Measurements from ENCODE around the gene IP6K1. TPM values are rescaled to one million over a fixed set of nuclear protein-coding genes. Genes with fewer than 3 reads are reported as not detected.

IP6K1 gene
- polyA plus RNA-seq, 1 donor (not counting 4 experiments of a cell fraction or from before 2014, with no cell fraction given) = 24.5 TPM

DNA sequence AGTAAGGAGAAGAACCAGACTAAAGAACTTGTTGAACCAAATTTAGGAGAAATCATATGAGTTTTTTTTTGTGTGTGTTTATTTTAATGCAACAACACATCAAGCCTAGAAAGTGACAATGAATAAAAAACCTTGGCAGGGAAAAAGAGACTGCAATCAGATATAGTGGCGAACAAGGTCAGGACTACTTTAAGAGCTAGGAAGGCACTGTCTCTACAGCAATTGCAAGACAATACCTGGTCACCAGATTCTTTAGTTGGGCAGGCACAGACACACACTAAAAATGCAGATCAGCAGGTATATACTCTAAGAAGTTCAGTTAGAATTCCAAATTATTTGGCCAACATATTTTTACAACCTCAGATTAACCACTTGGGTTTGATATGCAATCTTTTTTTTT, 31.8 kb downstream of the IP6K1 start:
- no peaks in the 10 kb centered on the region for H3K4me1 ChIP-seq (ENCODE audit: control insufficient read depth, extremely low read depth, insufficient read depth, low read length)
- no peaks in the 10 kb centered on the region for H3K27me3 ChIP-seq (ENCODE audit: control insufficient read depth, extremely low read depth, insufficient read depth, low read length)
- DNase-seq (ENCODE audit: low read depth, low spot score) (no peak), FAIRE-seq (no peak)
- no peak overlapping the region for H2AFZ ChIP-seq (ENCODE audit: control insufficient read depth, low read length)
- peaks cover 2 to 6% of the 10 kb centered on the region in 2 experiments for H3K36me3 ChIP-seq (ENCODE audit: control insufficient read depth in 2 of 2, extremely low read depth in 1 of 2, insufficient read depth in 2 of 2, low read length in 2 of 2)
- peaks cover 33% of the 10 kb centered on the region for H3K79me2 ChIP-seq (ENCODE audit: control insufficient read depth, insufficient read depth, low read length)
- H4K20me1 ChIP-seq (ENCODE audit: control insufficient read depth, extremely low read depth, insufficient read depth, low read length) = no peaks in the 10 kb centered on the region
- dilution Hi-C loops (cut with MboI; ENCODE audit: extremely low pct_ligation_motif_present, low sequenced_read_pairs) = no loop called here
- no peaks in the 10 kb centered on the region for H3K9me1 ChIP-seq (ENCODE audit: control insufficient read depth, extremely low read depth, insufficient read depth, low read length)
- no peaks in the 10 kb centered on the region for H3K9me3 ChIP-seq (ENCODE audit: control insufficient read depth, low read depth, low read length)
- no peak overlapping the region for H3K4me2 ChIP-seq (ENCODE audit: control insufficient read depth, extremely low read depth, insufficient read depth, low read depth, low read length)
- no peak for TF ChIP-seq EZH2 (IDR thresholded peaks at IDR 0.05; ENCODE audit: low read length)
- TF ChIP-seq, protein P1, sequence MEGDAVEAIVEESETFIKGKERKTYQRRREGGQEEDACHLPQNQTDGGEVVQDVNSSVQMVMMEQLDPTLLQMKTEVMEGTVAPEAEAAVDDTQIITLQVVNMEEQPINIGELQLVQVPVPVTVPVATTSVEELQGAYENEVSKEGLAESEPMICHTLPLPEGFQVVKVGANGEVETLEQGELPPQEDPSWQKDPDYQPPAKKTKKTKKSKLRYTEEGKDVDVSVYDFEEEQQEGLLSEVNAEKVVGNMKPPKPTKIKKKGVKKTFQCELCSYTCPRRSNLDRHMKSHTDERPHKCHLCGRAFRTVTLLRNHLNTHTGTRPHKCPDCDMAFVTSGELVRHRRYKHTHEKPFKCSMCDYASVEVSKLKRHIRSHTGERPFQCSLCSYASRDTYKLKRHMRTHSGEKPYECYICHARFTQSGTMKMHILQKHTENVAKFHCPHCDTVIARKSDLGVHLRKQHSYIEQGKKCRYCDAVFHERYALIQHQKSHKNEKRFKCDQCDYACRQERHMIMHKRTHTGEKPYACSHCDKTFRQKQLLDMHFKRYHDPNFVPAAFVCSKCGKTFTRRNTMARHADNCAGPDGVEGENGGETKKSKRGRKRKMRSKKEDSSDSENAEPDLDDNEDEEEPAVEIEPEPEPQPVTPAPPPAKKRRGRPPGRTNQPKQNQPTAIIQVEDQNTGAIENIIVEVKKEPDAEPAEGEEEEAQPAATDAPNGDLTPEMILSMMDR (optimal IDR thresholded peaks at IDR 0.05 in 1 of 3, IDR thresholded peaks at IDR 0.05 in 1 of 3, conservative IDR thresholded peaks at IDR 0.05 in 1 of 3; ENCODE audit: extremely low read depth in 1 of 3, insufficient read depth in 2 of 3, low read length in 3 of 3) = no peak
- H3K27ac ChIP-seq (ENCODE audit: control insufficient read depth, insufficient read depth, low read length) = no peak overlapping the region
- H3K4me3 ChIP-seq (ENCODE audit: control insufficient read depth in 2 of 3, extremely low read depth in 1 of 3, insufficient read depth in 2 of 3, low read depth in 1 of 3, low read length in 3 of 3) = no peak overlapping the region
- no peak overlapping the region for H3K9ac ChIP-seq (ENCODE audit: control insufficient read depth, extremely low read depth, insufficient read depth, low read length)

DNA sequence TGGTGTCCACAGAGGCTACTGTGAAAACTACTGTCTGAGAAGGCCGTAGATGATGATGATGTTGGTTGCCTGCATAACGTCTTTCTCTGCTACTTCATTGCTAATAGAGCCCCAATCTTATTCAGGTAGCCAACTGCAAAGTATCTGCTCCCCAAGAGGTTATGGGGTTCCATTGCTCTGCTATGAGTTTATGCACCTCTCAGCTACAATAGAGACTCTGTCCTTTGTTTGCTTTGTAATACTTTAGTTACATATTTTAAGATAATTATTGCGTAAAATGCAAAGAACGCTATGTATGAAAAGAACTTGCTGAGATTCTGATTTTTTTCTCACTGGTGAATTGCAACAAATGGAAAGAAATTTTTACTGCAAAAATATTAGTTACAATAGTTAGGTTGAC, 34.8 kb downstream of the IP6K1 start:
- Histone ChIP-seq H3K9me1 (ENCODE audit: control insufficient read depth, extremely low read depth, insufficient read depth, low read length) (no peaks in the 10 kb centered on the region), H2AFZ (ENCODE audit: control insufficient read depth, low read length) (no peak overlapping the region), H3K9ac (ENCODE audit: control insufficient read depth, extremely low read depth, insufficient read depth, low read length) (no peak overlapping the region), H3K27ac (ENCODE audit: control insufficient read depth, insufficient read depth, low read length) (no peak overlapping the region), H3K9me3 (ENCODE audit: control insufficient read depth, low read depth, low read length) (no peaks in the 10 kb centered on the region), H3K79me2 (ENCODE audit: control insufficient read depth, insufficient read depth, low read length) (peaks cover 22% of the 10 kb centered on the region), H3K36me3 (ENCODE audit: control insufficient read depth in 2 of 2, extremely low read depth in 1 of 2, insufficient read depth in 2 of 2, low read length in 2 of 2) (peaks cover 4 to 15% of the 10 kb centered on the region in 2 experiments), H3K27me3 (ENCODE audit: control insufficient read depth, extremely low read depth, insufficient read depth, low read length) (no peaks in the 10 kb centered on the region), H3K4me2 (ENCODE audit: control insufficient read depth, extremely low read depth, insufficient read depth, low read depth, low read length) (no peak overlapping the region), H3K4me1 (ENCODE audit: control insufficient read depth, extremely low read depth, insufficient read depth, low read length) (peaks cover 7% of the 10 kb centered on the region), H4K20me1 (ENCODE audit: control insufficient read depth, extremely low read depth, insufficient read depth, low read length) (no peaks in the 10 kb centered on the region), H3K4me3 (ENCODE audit: control insufficient read depth in 2 of 3, extremely low read depth in 1 of 3, insufficient read depth in 2 of 3, low read depth in 1 of 3, low read length in 3 of 3) (no peak overlapping the region)
- FAIRE-seq = no peak
- no peak for DNase-seq (ENCODE audit: low read depth, low spot score)
- TF ChIP-seq EZH2 (IDR thresholded peaks at IDR 0.05; ENCODE audit: low read length) = no peak
- TF ChIP-seq, protein P1 (optimal IDR thresholded peaks at IDR 0.05 in 1 of 3, IDR thresholded peaks at IDR 0.05 in 1 of 3, conservative IDR thresholded peaks at IDR 0.05 in 1 of 3; ENCODE audit: extremely low read depth in 1 of 3, insufficient read depth in 2 of 3, low read length in 3 of 3) = no peak
- dilution Hi-C loops (cut with MboI; ENCODE audit: extremely low pct_ligation_motif_present, low sequenced_read_pairs) = no loop called here
